Measurements from ENCODE around the gene TTN. TPM values are rescaled to one million over a fixed set of nuclear protein-coding genes. Genes with fewer than 3 reads are reported as not detected.

The TTN gene
- total RNA-seq, 4 donors from 2014 or later: 0.19 to 3.1 (median 1.7) TPM

GRCh38 chr2:178589335-178589734, 217.9 kb downstream of the TTN start:
- H3K36me3 ChIP-seq: peaks cover 0 to 17% (median 0%) of the 10 kb centered on the region in 3 donors
- no peaks in the 10 kb centered on the region for H3K4me1 ChIP-seq
- no peak overlapping the region for H3K4me3 ChIP-seq
- no peak overlapping the region for H3K27ac ChIP-seq
- DNase-seq: no peak
- TF ChIP-seq CTCF (IDR thresholded peaks at IDR 0.05) (no peak), POLR2A (IDR thresholded peaks at IDR 0.05) (no peak)
- H3K27me3 ChIP-seq: no peaks in the 10 kb centered on the region
- H3K9me3 ChIP-seq: no peaks in the 10 kb centered on the region
- intact Hi-C loops (cut with DNase I): no loop called here
- 65 to 71% methylated on average over 2 of the region's 2 CpGs for WGBS, 2 donors

GRCh38 chr2:178584666-178585065, 222.6 kb downstream of the TTN start:
- no peaks in the 10 kb centered on the region for H3K4me1 ChIP-seq
- no peak for TF ChIP-seq POLR2A (IDR thresholded peaks at IDR 0.05)
- TF ChIP-seq CTCF (IDR thresholded peaks at IDR 0.05): no peak
- no peak for DNase-seq
- intact Hi-C loops (cut with DNase I): no loop called here
- WGBS, 2 donors: 92 to 93% methylated on average over 9 to 10 of the region's 10 CpGs
- no peaks in the 10 kb centered on the region for H3K27me3 ChIP-seq
- H3K4me3 ChIP-seq: no peak overlapping the region
- H3K9me3 ChIP-seq: no peaks in the 10 kb centered on the region
- peaks cover 0 to 15% (median 0%) of the 10 kb centered on the region in 3 donors for H3K36me3 ChIP-seq
- H3K27ac ChIP-seq: no peak overlapping the region

GRCh38 chr2:178579006-178579405, 228.2 kb downstream of the TTN start:
- WGBS, 2 donors: 93 to 100% methylated on average over 1 to 3 of the region's 3 CpGs
- Histone ChIP-seq H3K27ac (no peak overlapping the region), H3K4me3 (no peak overlapping the region), H3K4me1 (no peaks in the 10 kb centered on the region), H3K36me3 (peaks cover 0 to 54% (median 0%) of the 10 kb centered on the region in 3 donors), H3K9me3 (no peaks in the 10 kb centered on the region), H3K27me3 (no peaks in the 10 kb centered on the region)
- no peak for DNase-seq
- TF ChIP-seq CTCF (IDR thresholded peaks at IDR 0.05) (no peak), POLR2A (IDR thresholded peaks at IDR 0.05) (no peak)
- intact Hi-C loops (cut with DNase I): no loop called here

- WGBS, 2 donors: 91 to 94% methylated on average over 7 of the region's 7 CpGs
- peaks cover 0 to 86% (median 0%) of the 10 kb centered on the region in 3 donors for H3K36me3 ChIP-seq
Measured at GRCh38 chr2:178574789-178575188, 232.4 kb downstream of the TTN start.

GRCh38 chr2:178568227-178568626, 239.0 kb downstream of the TTN start:
- peaks cover 0 to 61% (median 0%) of the 10 kb centered on the region in 3 donors for H3K36me3 ChIP-seq
- 93 to 95% methylated on average over 4 of the region's 4 CpGs for WGBS, 2 donors
- intact Hi-C loops (cut with DNase I): no loop called here

More at GRCh38 chr2:178574789-178575188, 232.4 kb downstream of the TTN start:
- Histone ChIP-seq H3K27me3 (no peaks in the 10 kb centered on the region), H3K4me3 (no peak overlapping the region), H3K4me1 (no peaks in the 10 kb centered on the region), H3K9me3 (no peaks in the 10 kb centered on the region), H3K27ac (no peak overlapping the region)
- intact Hi-C loops (cut with DNase I): no loop called here
- DNase-seq: no peak
- no peak for TF ChIP-seq CTCF (IDR thresholded peaks at IDR 0.05)
- no peak for TF ChIP-seq POLR2A (IDR thresholded peaks at IDR 0.05)

More at GRCh38 chr2:178568227-178568626, 239.0 kb downstream of the TTN start:
- peaks cover 0 to 3% (median 0%) of the 10 kb centered on the region in 3 donors for H3K9me3 ChIP-seq
- H3K27ac ChIP-seq: no peak overlapping the region
- TF ChIP-seq CTCF (IDR thresholded peaks at IDR 0.05) (no peak), POLR2A (IDR thresholded peaks at IDR 0.05) (no peak)
- no peaks in the 10 kb centered on the region for H3K27me3 ChIP-seq
- H3K4me1 ChIP-seq: no peaks in the 10 kb centered on the region
- H3K4me3 ChIP-seq: no peak overlapping the region
- DNase-seq: no peak

Measured in esophagus squamous epithelium (tissue), 5 donors.